Measurements from ENCODE around the gene LEFTY1.
A peak's percentile ranks its signal among the peaks of the same experiment; 100 is the strongest.

LEFTY1 gene

DNA sequence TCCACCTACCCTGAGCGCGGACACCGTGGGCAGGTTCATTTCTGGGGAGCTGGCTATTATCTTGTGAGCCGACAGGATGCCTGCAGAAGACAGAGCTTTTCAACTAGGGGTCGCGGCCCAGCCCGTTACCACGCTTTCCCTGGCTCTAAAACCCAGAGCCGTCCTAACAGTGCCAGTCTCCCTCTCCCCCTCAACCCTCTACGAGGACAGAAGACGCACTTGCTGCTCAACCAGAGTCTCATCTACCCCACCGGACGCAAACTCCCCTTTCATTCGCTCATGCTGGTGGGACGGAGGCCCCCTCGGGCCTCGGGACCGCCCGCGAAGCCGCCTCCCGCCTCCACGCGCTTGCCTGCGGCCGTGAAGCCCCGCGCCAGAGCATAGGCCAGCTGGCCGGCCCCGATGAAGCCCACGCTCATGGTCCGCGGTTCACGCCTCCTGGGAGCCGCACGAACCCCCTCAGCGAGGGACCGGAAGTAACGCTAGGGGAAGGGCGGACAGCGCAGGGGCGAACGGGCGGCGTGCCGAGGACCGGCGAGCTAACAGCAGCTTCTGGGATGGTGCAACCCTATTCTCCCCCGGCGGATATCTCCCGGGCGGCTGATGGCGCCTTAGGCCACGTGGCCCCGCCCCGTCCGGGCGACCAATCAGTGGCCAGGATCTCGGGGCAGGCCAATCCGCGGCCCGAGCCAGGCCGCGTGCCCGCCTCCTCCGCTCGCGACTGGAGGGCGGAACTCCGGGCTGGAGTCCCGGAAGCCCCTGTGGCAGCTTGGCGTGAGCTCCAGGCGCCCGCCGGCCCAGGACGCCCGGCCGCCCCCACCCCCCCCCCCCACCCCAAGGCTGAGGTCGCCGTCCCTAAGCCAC, 35.0 kb upstream of the LEFTY1 start, which contains the start of gene PYCR2:
Gene PYCR2, minus strand, starts transcription at position 559 of the 864 bp plus-strand sequence. Its CDS starts 140 bp downstream, at position 419.
- DNase-seq: peak; percentile 95 to 97 (median 97)
- ChIA-PET POLR2A (interaction anchor here (0.6 to 1.8 kb wide), 4 partner anchors 10 to 146 kb away, joined by 3 to 5 read pairs (median 4); partner anchors contain the start of gene SRP9), CTCF (interaction anchor here (0.8 to 3.2 kb wide), 7 partner anchors 12 to 449 kb away, joined by 3 to 10 read pairs (median 5); no protein-coding TSS in a partner anchor)
- Histone ChIP-seq H3K4me1 (ENCODE audit: control extremely low read depth in 1 of 4, control insufficient read depth in 4 of 4, insufficient read depth in 4 of 4, low read length in 3 of 4) (peaks cover 3 to 74% (median 65%) of the 10 kb centered on the region in 4 experiments), H3K27ac (ENCODE audit: insufficient read depth in 1 of 2, low read depth in 1 of 2, low read length in 2 of 2, poor library complexity in 1 of 2, severe bottlenecking in 2 of 2) (peak within 1 kb of the TSS; percentile 80 to 93), H3K36me3 (ENCODE audit: control insufficient read depth in 4 of 4, insufficient read depth in 4 of 4, low read length in 3 of 4) (peaks cover 4 to 30% (median 15%) of the 10 kb centered on the region in 4 experiments), H3K4me3 (ENCODE audit: control insufficient read depth in 1 of 7, extremely low read depth in 1 of 7, insufficient read depth in 4 of 7, low read depth in 2 of 7, low read length in 6 of 7) (peak within 1 kb of the TSS; percentile 60 to 95 (median 85)), H3K27me3 (replicated peaks in 2 of 5; ENCODE audit: control insufficient read depth in 4 of 5, insufficient read depth in 5 of 5, low read length in 4 of 5) (no peaks in the 10 kb centered on the region), H3K9me3 (ENCODE audit: control extremely low read depth in 1 of 5, control insufficient read depth in 4 of 5, insufficient read depth in 2 of 5, low read depth in 1 of 5, low read length in 4 of 5) (no peaks in the 10 kb centered on the region)
- 0% methylated on average over 58 of the region's 80 CpGs for WGBS (ENCODE audit: insufficient coverage)

- CTCF ChIA-PET: interaction anchor here (0.8 to 3.2 kb wide), 6 partner anchors 11 to 75 kb away, joined by 3 to 10 read pairs (median 6); no protein-coding TSS in a partner anchor
- H3K4me3 ChIP-seq (ENCODE audit: control insufficient read depth in 1 of 7, extremely low read depth in 1 of 7, insufficient read depth in 4 of 7, low read depth in 2 of 7, low read length in 6 of 7): peak overlapping the region; percentile 60 to 95 (median 85)
- H3K27ac ChIP-seq (ENCODE audit: insufficient read depth in 1 of 2, low read depth in 1 of 2, low read length in 2 of 2, poor library complexity in 1 of 2, severe bottlenecking in 2 of 2): peak overlapping the region; percentile 72 to 93
- POLR2A ChIA-PET: interaction anchor here (0.6 to 1.8 kb wide), 2 partner anchors 9 to 146 kb away, joined by 3 to 5 read pairs; partner anchors contain the start of gene SRP9
- peaks cover 4 to 35% (median 17%) of the 10 kb centered on the region in 4 experiments for H3K36me3 ChIP-seq (ENCODE audit: control insufficient read depth in 4 of 4, insufficient read depth in 4 of 4, low read length in 3 of 4)
- no peaks in the 10 kb centered on the region for H3K9me3 ChIP-seq (ENCODE audit: control extremely low read depth in 1 of 5, control insufficient read depth in 4 of 5, insufficient read depth in 2 of 5, low read depth in 1 of 5, low read length in 4 of 5)
- WGBS (ENCODE audit: insufficient coverage): 0% methylated on average over 5 of the region's 8 CpGs
- no peaks in the 10 kb centered on the region for H3K27me3 ChIP-seq (replicated peaks in 2 of 5; ENCODE audit: control insufficient read depth in 4 of 5, insufficient read depth in 5 of 5, low read length in 4 of 5)
- H3K4me1 ChIP-seq (ENCODE audit: control extremely low read depth in 1 of 4, control insufficient read depth in 4 of 4, insufficient read depth in 4 of 4, low read length in 3 of 4): peaks cover 3 to 70% (median 62%) of the 10 kb centered on the region in 4 experiments
- DNase-seq: no peak
Observed at GRCh38 chr1:225923381-225923691, 34.4 kb upstream of the LEFTY1 start.

GRCh38 chr1:225921734-225922709, 33.1 kb upstream of the LEFTY1 start:
- H3K9me3 ChIP-seq (ENCODE audit: control extremely low read depth in 1 of 5, control insufficient read depth in 4 of 5, insufficient read depth in 2 of 5, low read depth in 1 of 5, low read length in 4 of 5): no peaks in the 10 kb centered on the region
- no peaks in the 10 kb centered on the region for H3K27me3 ChIP-seq (replicated peaks in 2 of 5; ENCODE audit: control insufficient read depth in 4 of 5, insufficient read depth in 5 of 5, low read length in 4 of 5)
- H3K36me3 ChIP-seq (ENCODE audit: control insufficient read depth in 4 of 4, insufficient read depth in 4 of 4, low read length in 3 of 4): peaks cover 4 to 48% (median 25%) of the 10 kb centered on the region in 4 experiments
- no peak for DNase-seq
- CTCF ChIA-PET: interaction anchor here (0.9 to 2.7 kb wide), 9 partner anchors 9 to 447 kb away, joined by 3 to 13 read pairs (median 4); partner anchors contain the start of gene SRP9
- peak overlapping the region in 1 of 2 experiments; percentile 93 for H3K27ac ChIP-seq (ENCODE audit: insufficient read depth in 1 of 2, low read depth in 1 of 2, low read length in 2 of 2, poor library complexity in 1 of 2, severe bottlenecking in 2 of 2)
- POLR2A ChIA-PET: no interaction called here
- 96% methylated on average over 21 of the region's 23 CpGs for WGBS (ENCODE audit: insufficient coverage)
- H3K4me1 ChIP-seq (ENCODE audit: control extremely low read depth in 1 of 4, control insufficient read depth in 4 of 4, insufficient read depth in 4 of 4, low read length in 3 of 4): peaks cover 3 to 67% (median 55%) of the 10 kb centered on the region in 4 experiments
- peak overlapping the region in 1 of 7 experiments; percentile 95 for H3K4me3 ChIP-seq (ENCODE audit: control insufficient read depth in 1 of 7, extremely low read depth in 1 of 7, insufficient read depth in 4 of 7, low read depth in 2 of 7, low read length in 6 of 7)

GRCh38 chr1:225919906-225920305, 31.0 kb upstream of the LEFTY1 start:
- H3K4me1 ChIP-seq (ENCODE audit: control extremely low read depth in 1 of 4, control insufficient read depth in 4 of 4, insufficient read depth in 4 of 4, low read length in 3 of 4): peaks cover 3 to 57% (median 45%) of the 10 kb centered on the region in 4 experiments
- ChIA-PET CTCF (interaction anchor here (0.7 to 2.6 kb wide), 10 partner anchors 11 to 147 kb away, joined by 3 to 7 read pairs (median 3); partner anchors contain the start of gene SRP9), POLR2A (no interaction called here)
- peak overlapping the region in 2 of 7 experiments; percentile 4 to 52 for H3K4me3 ChIP-seq (ENCODE audit: control insufficient read depth in 1 of 7, extremely low read depth in 1 of 7, insufficient read depth in 4 of 7, low read depth in 2 of 7, low read length in 6 of 7)
- H3K36me3 ChIP-seq (ENCODE audit: control insufficient read depth in 4 of 4, insufficient read depth in 4 of 4, low read length in 3 of 4): peaks cover 6 to 61% (median 37%) of the 10 kb centered on the region in 4 experiments
- no peaks in the 10 kb centered on the region for H3K9me3 ChIP-seq (ENCODE audit: control extremely low read depth in 1 of 5, control insufficient read depth in 4 of 5, insufficient read depth in 2 of 5, low read depth in 1 of 5, low read length in 4 of 5)
- no peak overlapping the region for H3K27ac ChIP-seq (ENCODE audit: insufficient read depth in 1 of 2, low read depth in 1 of 2, low read length in 2 of 2, poor library complexity in 1 of 2, severe bottlenecking in 2 of 2)
- peak; percentile 45 to 77 (median 73) for DNase-seq
- H3K27me3 ChIP-seq (replicated peaks in 2 of 5; ENCODE audit: control insufficient read depth in 4 of 5, insufficient read depth in 5 of 5, low read length in 4 of 5): no peaks in the 10 kb centered on the region
- WGBS (ENCODE audit: insufficient coverage): 4% methylated on average over 4 of the region's 5 CpGs

- Histone ChIP-seq H3K9me3 (ENCODE audit: control extremely low read depth in 1 of 5, control insufficient read depth in 4 of 5, insufficient read depth in 2 of 5, low read depth in 1 of 5, low read length in 4 of 5) (no peaks in the 10 kb centered on the region), H3K4me3 (ENCODE audit: control insufficient read depth in 1 of 7, extremely low read depth in 1 of 7, insufficient read depth in 4 of 7, low read depth in 2 of 7, low read length in 6 of 7) (no peak overlapping the region), H3K27ac (ENCODE audit: insufficient read depth in 1 of 2, low read depth in 1 of 2, low read length in 2 of 2, poor library complexity in 1 of 2, severe bottlenecking in 2 of 2) (no peak overlapping the region), H3K4me1 (ENCODE audit: control extremely low read depth in 1 of 4, control insufficient read depth in 4 of 4, insufficient read depth in 4 of 4, low read length in 3 of 4) (peaks cover 3 to 46% (median 36%) of the 10 kb centered on the region in 4 experiments), H3K36me3 (ENCODE audit: control insufficient read depth in 4 of 4, insufficient read depth in 4 of 4, low read length in 3 of 4) (peaks cover 8 to 64% (median 41%) of the 10 kb centered on the region in 4 experiments), H3K27me3 (replicated peaks in 2 of 5; ENCODE audit: control insufficient read depth in 4 of 5, insufficient read depth in 5 of 5, low read length in 4 of 5) (no peaks in the 10 kb centered on the region)
- 100% methylated on average over 4 of the region's 4 CpGs for WGBS (ENCODE audit: insufficient coverage)
- CTCF ChIA-PET: interaction anchor here (1.1 to 2.6 kb wide), 9 partner anchors 12 to 444 kb away, joined by 3 to 8 read pairs (median 4); partner anchors contain the start of gene SRP9
- DNase-seq: no peak
- POLR2A ChIA-PET: no interaction called here
Observed at GRCh38 chr1:225918280-225918679, 29.3 kb upstream of the LEFTY1 start.

DNA sequence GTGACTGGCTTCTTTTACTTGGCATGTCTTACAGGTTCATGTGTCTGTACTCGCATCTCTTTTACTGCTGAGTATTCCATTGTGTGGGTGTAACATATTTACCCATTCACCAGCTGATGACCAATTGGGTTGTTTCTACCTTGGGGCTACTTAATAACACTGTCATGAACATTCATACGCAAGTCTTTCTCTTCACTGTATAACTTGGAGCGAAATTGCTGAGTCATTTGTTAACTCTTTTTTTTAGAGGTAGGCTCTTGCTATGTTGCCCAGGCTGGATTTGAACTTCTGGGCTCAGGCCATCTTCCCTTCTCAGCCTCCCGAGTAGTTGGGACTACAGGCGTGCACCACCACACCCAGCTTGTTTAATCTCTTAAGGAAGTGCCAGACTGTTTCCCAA, 28.6 kb upstream of the LEFTY1 start:
- peak in 2 of 3 donors; percentile 23 to 30 for DNase-seq
- Histone ChIP-seq H3K4me1 (ENCODE audit: control extremely low read depth in 1 of 4, control insufficient read depth in 4 of 4, insufficient read depth in 4 of 4, low read length in 3 of 4) (peaks cover 0 to 38% (median 29%) of the 10 kb centered on the region in 4 experiments), H3K4me3 (ENCODE audit: control insufficient read depth in 1 of 7, extremely low read depth in 1 of 7, insufficient read depth in 4 of 7, low read depth in 2 of 7, low read length in 6 of 7) (no peak overlapping the region), H3K9me3 (ENCODE audit: control extremely low read depth in 1 of 5, control insufficient read depth in 4 of 5, insufficient read depth in 2 of 5, low read depth in 1 of 5, low read length in 4 of 5) (no peaks in the 10 kb centered on the region), H3K27me3 (replicated peaks in 2 of 5; ENCODE audit: control insufficient read depth in 4 of 5, insufficient read depth in 5 of 5, low read length in 4 of 5) (no peaks in the 10 kb centered on the region), H3K36me3 (ENCODE audit: control insufficient read depth in 4 of 4, insufficient read depth in 4 of 4, low read length in 3 of 4) (peaks cover 8 to 62% (median 43%) of the 10 kb centered on the region in 4 experiments), H3K27ac (ENCODE audit: insufficient read depth in 1 of 2, low read depth in 1 of 2, low read length in 2 of 2, poor library complexity in 1 of 2, severe bottlenecking in 2 of 2) (no peak overlapping the region)
- CTCF ChIA-PET: interaction anchor here (1.2 to 2.3 kb wide), 4 partner anchors 12 to 443 kb away, joined by 3 to 8 read pairs (median 4); no protein-coding TSS in a partner anchor
- 100% methylated on average over 4 of the region's 5 CpGs for WGBS (ENCODE audit: insufficient coverage)
- POLR2A ChIA-PET: no interaction called here
